IgD-negative memory B cell (primary cell): ENCODE data around the gene MYH9. TPM values are rescaled to one million over a fixed set of nuclear protein-coding genes. Genes with fewer than 3 reads are reported as not detected.
A peak's percentile ranks its signal among the peaks of the same experiment; 100 is the strongest.

ENCODE experiments used
- H3K27ac Mint-ChIP-seq, 3 donors: one replicate each; pipeline ENCODE4 v1.8.0; 2020 to 2022; ENCODE audit warnings: mild to moderate bottlenecking in 3 of 3, mixed read lengths in 3 of 3, moderate library complexity in 1 of 3
- H3K27me3 Mint-ChIP-seq: one replicate; pipeline ENCODE4 v1.8.0; 2021; ENCODE audit warnings: mixed read lengths
- H3K36me3 Mint-ChIP-seq: one replicate; pipeline ENCODE4 v1.8.0; 2020; ENCODE audit warnings: mild to moderate bottlenecking, mixed read lengths
- H3K4me1 Mint-ChIP-seq, 3 donors: one replicate each; pipeline ENCODE4 v1.8.0; 2020 to 2022; ENCODE audit warnings: mixed read lengths in 3 of 3, mild to moderate bottlenecking in 1 of 3
- H3K4me3 Mint-ChIP-seq, 4 donors: one replicate each; pipeline ENCODE4 v1.8.0; 2020 to 2022; ENCODE audit warnings: mild to moderate bottlenecking in 4 of 4, mixed read lengths in 4 of 4, moderate library complexity in 3 of 4
- H3K9me3 Mint-ChIP-seq, 3 donors: one replicate each; pipeline ENCODE4 v1.8.0; 2020 to 2021; ENCODE audit warnings: mixed read lengths in 3 of 3, mild to moderate bottlenecking in 1 of 3
- polyA plus RNA-seq: library from polyadenylated mRNA; unstranded; fragments of 300-500 nt; fragmentation: Illumina TruSeq; gene quantifications from one replicate; pipeline ENCODE4 v1.2.3, GENCODE V29; 2021

The MYH9 gene
- polyA plus RNA-seq, 1 donor from 2014 or later = 231 TPM

- Mint-ChIP-seq H3K27ac (peak overlapping the region; percentile 89 to 99 (median 94)), H3K27me3 (no peaks in the 10 kb centered on the region), H3K36me3 (peaks cover 11% of the 10 kb centered on the region), H3K4me3 (peak overlapping the region; percentile 91 to 98 (median 95)), H3K4me1 (peaks cover 37 to 48% (median 46%) of the 10 kb centered on the region in 3 donors), H3K9me3 (no peaks in the 10 kb centered on the region)
Observed at GRCh38 chr22:36385491-36386350, 2.0 kb downstream of the MYH9 start.

GRCh38 chr22:36384766-36385481 lies 2.8 kb downstream of the MYH9 start:
- peak overlapping the region; percentile 91 to 98 (median 95) for H3K4me3 Mint-ChIP-seq
- peaks cover 11% of the 10 kb centered on the region for H3K36me3 Mint-ChIP-seq
- H3K4me1 Mint-ChIP-seq = peaks cover 39 to 49% (median 44%) of the 10 kb centered on the region in 3 donors
- H3K9me3 Mint-ChIP-seq = no peaks in the 10 kb centered on the region
- peak overlapping the region; percentile 89 to 99 (median 94) for H3K27ac Mint-ChIP-seq
- H3K27me3 Mint-ChIP-seq = no peaks in the 10 kb centered on the region

GRCh38 chr22:36383110-36383581 lies 4.6 kb downstream of the MYH9 start:
- peak overlapping the region; percentile 63 to 89 (median 80) for H3K4me3 Mint-ChIP-seq
- peaks cover 14% of the 10 kb centered on the region for H3K36me3 Mint-ChIP-seq
- H3K9me3 Mint-ChIP-seq = no peaks in the 10 kb centered on the region
- H3K27me3 Mint-ChIP-seq = no peaks in the 10 kb centered on the region
- peak overlapping the region; percentile 84 to 99 (median 91) for H3K27ac Mint-ChIP-seq
- peaks cover 45 to 53% (median 49%) of the 10 kb centered on the region in 3 donors for H3K4me1 Mint-ChIP-seq

- H3K4me3 Mint-ChIP-seq = peak overlapping the region in 3 of 4 donors; percentile 49 to 83 (median 72)
- H3K27ac Mint-ChIP-seq = peak overlapping the region; percentile 24 to 98 (median 91)
- H3K9me3 Mint-ChIP-seq = no peaks in the 10 kb centered on the region
- H3K27me3 Mint-ChIP-seq = no peaks in the 10 kb centered on the region
- H3K4me1 Mint-ChIP-seq = peaks cover 55 to 65% (median 60%) of the 10 kb centered on the region in 3 donors
- peaks cover 20% of the 10 kb centered on the region for H3K36me3 Mint-ChIP-seq
Observed at GRCh38 chr22:36381513-36382128, 6.1 kb downstream of the MYH9 start.

GRCh38 chr22:36379593-36380361 lies 8.0 kb downstream of the MYH9 start:
- Mint-ChIP-seq H3K4me3 (peak overlapping the region; percentile 72 to 93 (median 87)), H3K27ac (peak overlapping the region; percentile 91 to 99 (median 98)), H3K27me3 (no peaks in the 10 kb centered on the region), H3K9me3 (no peaks in the 10 kb centered on the region), H3K36me3 (peaks cover 15% of the 10 kb centered on the region), H3K4me1 (peaks cover 57 to 68% (median 57%) of the 10 kb centered on the region in 3 donors)

GRCh38 chr22:36378869-36379217 lies 8.9 kb downstream of the MYH9 start:
- H3K4me3 Mint-ChIP-seq = peak overlapping the region; percentile 70 to 93 (median 79)
- peak overlapping the region; percentile 91 to 99 (median 98) for H3K27ac Mint-ChIP-seq
- H3K9me3 Mint-ChIP-seq = no peaks in the 10 kb centered on the region
- no peaks in the 10 kb centered on the region for H3K27me3 Mint-ChIP-seq
- H3K36me3 Mint-ChIP-seq = peaks cover 15% of the 10 kb centered on the region
- peaks cover 58 to 64% (median 59%) of the 10 kb centered on the region in 3 donors for H3K4me1 Mint-ChIP-seq

GRCh38 chr22:36378080-36378868 lies 9.5 kb downstream of the MYH9 start:
- Mint-ChIP-seq H3K27me3 (no peaks in the 10 kb centered on the region), H3K9me3 (no peaks in the 10 kb centered on the region), H3K4me1 (peaks cover 62 to 67% (median 63%) of the 10 kb centered on the region in 3 donors), H3K4me3 (peak overlapping the region; percentile 63 to 93 (median 88)), H3K36me3 (peaks cover 13% of the 10 kb centered on the region), H3K27ac (peak overlapping the region; percentile 91 to 99 (median 98))

- H3K36me3 Mint-ChIP-seq = peaks cover 12% of the 10 kb centered on the region
- no peaks in the 10 kb centered on the region for H3K27me3 Mint-ChIP-seq
- peak overlapping the region; percentile 63 to 93 (median 88) for H3K4me3 Mint-ChIP-seq
- peaks cover 63 to 67% (median 66%) of the 10 kb centered on the region in 3 donors for H3K4me1 Mint-ChIP-seq
- H3K9me3 Mint-ChIP-seq = no peaks in the 10 kb centered on the region
- H3K27ac Mint-ChIP-seq = peak overlapping the region; percentile 91 to 99 (median 98)
Observed at GRCh38 chr22:36377022-36377631, 10.6 kb downstream of the MYH9 start.

GRCh38 chr22:36376265-36376664 lies 11.5 kb downstream of the MYH9 start:
- no peaks in the 10 kb centered on the region for H3K27me3 Mint-ChIP-seq
- peaks cover 65 to 68% (median 66%) of the 10 kb centered on the region in 3 donors for H3K4me1 Mint-ChIP-seq
- H3K36me3 Mint-ChIP-seq = peaks cover 9% of the 10 kb centered on the region
- H3K9me3 Mint-ChIP-seq = no peaks in the 10 kb centered on the region
- H3K27ac Mint-ChIP-seq = peak overlapping the region; percentile 91 to 99 (median 98)
- H3K4me3 Mint-ChIP-seq = peak overlapping the region; percentile 66 to 93 (median 88)

GRCh38 chr22:36375071-36375980 lies 12.4 kb downstream of the MYH9 start:
- Mint-ChIP-seq H3K4me1 (peaks cover 69 to 71% (median 70%) of the 10 kb centered on the region in 3 donors), H3K9me3 (no peaks in the 10 kb centered on the region), H3K36me3 (peaks cover 12% of the 10 kb centered on the region), H3K27ac (peak overlapping the region; percentile 76 to 99 (median 93)), H3K4me3 (peak overlapping the region; percentile 25 to 84 (median 66)), H3K27me3 (no peaks in the 10 kb centered on the region)

GRCh38 chr22:36374603-36375024 lies 13.2 kb downstream of the MYH9 start:
- no peaks in the 10 kb centered on the region for H3K9me3 Mint-ChIP-seq
- peaks cover 12% of the 10 kb centered on the region for H3K36me3 Mint-ChIP-seq
- no peaks in the 10 kb centered on the region for H3K27me3 Mint-ChIP-seq
- H3K27ac Mint-ChIP-seq = peak overlapping the region; percentile 74 to 93 (median 76)
- H3K4me3 Mint-ChIP-seq = peak overlapping the region in 2 of 4 donors; percentile 61 to 70
- H3K4me1 Mint-ChIP-seq = peaks cover 67 to 76% (median 72%) of the 10 kb centered on the region in 3 donors

GRCh38 chr22:36373258-36373579 lies 14.5 kb downstream of the MYH9 start:
- Mint-ChIP-seq H3K4me3 (peak overlapping the region; percentile 44 to 85 (median 71)), H3K27ac (peak overlapping the region; percentile 65 to 96 (median 91)), H3K36me3 (peaks cover 10% of the 10 kb centered on the region), H3K27me3 (no peaks in the 10 kb centered on the region), H3K4me1 (peaks cover 72 to 79% (median 74%) of the 10 kb centered on the region in 3 donors), H3K9me3 (no peaks in the 10 kb centered on the region)
